PC-3 (cell line): ENCODE data around the gene UBR3.
"Not testable (repeated sequence)": the region's sequence is repeated elsewhere in the genome, so short reads cannot be mapped to it uniquely, and the experiment has no call there.

Source experiments
- EZH2 ChIP-seq: fragments of 300-600 bp; sonication (generic); IDR thresholded peaks from one replicate; pipeline ENCODE4 v1.6.1; 2017; ENCODE audit warnings: antibody characterized with exemption, mild to moderate bottlenecking, low read length; ENCODE audit not compliant: unreplicated experiment
- TF ChIP-seq, protein P1 (sequence below): fragments of 300-600 bp; sonication (generic); conservative IDR thresholded peaks from 2 replicates; pipeline ENCODE4 v1.5.1; 2017; ENCODE audit warnings: antibody characterized with exemption, low read depth, mild to moderate bottlenecking, low read length

DNA sequence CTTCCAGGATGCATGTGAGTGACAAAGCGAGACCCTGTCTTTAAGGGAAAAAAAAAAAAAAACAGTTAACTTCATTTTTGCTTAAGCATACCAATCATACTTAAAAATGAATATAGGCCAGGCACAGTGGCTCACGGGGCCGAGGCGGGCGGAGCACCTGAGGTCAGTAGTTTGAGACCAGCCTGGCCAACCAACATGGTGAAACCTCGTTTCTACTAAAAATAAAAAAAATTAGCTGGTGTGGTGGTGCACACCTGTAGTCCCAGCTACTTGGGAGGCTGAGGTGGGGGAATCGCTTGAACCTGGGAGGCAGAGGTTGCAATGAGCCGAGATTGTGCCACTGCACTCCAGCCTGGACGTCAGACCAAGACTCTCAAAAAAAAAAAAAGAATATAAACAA, 44.1 kb downstream of the UBR3 start:
- TF ChIP-seq, protein P1, sequence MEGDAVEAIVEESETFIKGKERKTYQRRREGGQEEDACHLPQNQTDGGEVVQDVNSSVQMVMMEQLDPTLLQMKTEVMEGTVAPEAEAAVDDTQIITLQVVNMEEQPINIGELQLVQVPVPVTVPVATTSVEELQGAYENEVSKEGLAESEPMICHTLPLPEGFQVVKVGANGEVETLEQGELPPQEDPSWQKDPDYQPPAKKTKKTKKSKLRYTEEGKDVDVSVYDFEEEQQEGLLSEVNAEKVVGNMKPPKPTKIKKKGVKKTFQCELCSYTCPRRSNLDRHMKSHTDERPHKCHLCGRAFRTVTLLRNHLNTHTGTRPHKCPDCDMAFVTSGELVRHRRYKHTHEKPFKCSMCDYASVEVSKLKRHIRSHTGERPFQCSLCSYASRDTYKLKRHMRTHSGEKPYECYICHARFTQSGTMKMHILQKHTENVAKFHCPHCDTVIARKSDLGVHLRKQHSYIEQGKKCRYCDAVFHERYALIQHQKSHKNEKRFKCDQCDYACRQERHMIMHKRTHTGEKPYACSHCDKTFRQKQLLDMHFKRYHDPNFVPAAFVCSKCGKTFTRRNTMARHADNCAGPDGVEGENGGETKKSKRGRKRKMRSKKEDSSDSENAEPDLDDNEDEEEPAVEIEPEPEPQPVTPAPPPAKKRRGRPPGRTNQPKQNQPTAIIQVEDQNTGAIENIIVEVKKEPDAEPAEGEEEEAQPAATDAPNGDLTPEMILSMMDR, result not testable (repeated sequence)
- TF ChIP-seq EZH2, result not testable (repeated sequence)
